Stimulated activated CD4-positive, alpha-beta T cell treated with anti-CD3 and anti-CD28 coated beads, Interleukin-2, amount 100 ng/mL, for 4 hours (primary cell): ENCODE data around the gene NSUN6.

Source experiments
- DNase-seq: peaks from one replicate; pipeline ENCODE4 v3.0.0-alpha.2; 2020; ENCODE audit warnings: low read depth

The NSUN6 gene

DNA sequence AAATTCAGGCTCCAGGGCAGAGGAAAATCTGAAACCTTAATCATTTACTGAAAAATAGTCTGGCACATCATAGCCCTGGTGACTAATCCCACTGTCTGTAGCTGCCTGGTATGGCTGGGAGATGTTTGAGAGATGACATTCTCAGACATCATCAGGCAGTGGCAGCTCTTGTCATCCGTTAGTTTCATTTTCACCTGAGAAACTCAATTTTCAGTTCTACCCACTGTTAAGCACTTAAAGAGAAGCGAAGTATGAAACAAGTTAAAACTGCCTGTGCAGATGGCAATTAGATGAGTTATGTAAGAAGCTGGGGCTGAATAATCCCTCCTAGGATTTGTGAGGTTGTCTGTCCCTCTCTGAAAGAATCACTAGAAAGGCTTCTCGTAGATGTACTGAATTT lies 150.2 kb downstream of the NSUN6 start:
- DNase-seq, result no peak

GRCh38 chr10:18500576-18500975 lies 150.8 kb downstream of the NSUN6 start:
- no peak for DNase-seq

DNA sequence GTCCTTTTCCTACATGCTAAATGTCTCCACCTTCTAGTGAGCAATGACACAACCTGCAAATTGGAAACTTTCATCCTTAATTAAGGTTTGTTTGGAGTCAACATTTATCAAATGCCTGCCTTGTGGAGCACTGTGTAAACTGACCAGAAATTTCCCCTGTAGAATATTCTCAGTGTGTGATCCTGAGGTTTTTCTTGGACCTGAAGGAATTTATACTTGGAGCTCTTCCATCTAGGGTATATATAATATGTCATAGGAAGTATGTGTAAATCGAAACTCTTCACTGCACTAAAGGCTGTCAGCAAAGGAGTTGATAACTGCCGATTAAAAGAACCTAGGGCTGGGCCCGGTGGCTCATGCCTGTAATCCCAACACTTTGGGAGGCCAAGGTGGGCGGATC lies 152.4 kb downstream of the NSUN6 start:
- no peak for DNase-seq

DNA sequence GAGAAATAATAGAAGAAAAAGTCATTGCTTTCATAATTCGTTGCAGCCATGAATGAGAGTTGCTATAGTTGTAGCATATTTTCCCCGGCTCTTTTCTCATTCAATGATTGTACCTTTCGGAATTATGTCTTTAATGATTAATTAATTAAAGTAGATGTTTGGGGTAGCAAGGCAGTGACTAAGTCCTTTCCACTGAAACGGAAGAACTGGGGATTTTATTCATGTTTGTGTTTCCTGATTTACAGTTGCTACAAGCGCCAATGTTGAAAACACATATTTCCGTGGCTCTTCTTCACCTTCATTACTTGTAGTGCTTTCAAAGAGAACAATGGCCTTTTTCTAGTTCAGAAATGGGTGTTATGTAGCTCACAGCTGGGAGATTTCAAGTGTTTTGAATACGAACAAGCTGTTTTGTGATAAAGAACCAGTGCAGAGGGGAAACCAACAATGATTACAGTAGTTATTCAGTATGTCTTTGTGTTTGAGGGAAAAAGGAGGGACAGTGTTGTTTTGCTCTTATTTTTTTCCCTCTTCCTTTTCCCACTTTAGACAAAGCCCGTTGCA lies 153.5 kb downstream of the NSUN6 start:
- no peak for DNase-seq
